Measurements from ENCODE around the gene PLIN5. TPM values are rescaled to one million over a fixed set of nuclear protein-coding genes. Genes with fewer than 3 reads are reported as not detected.

PLIN5 gene
- total and polyA plus RNA-seq, 2 of the 8 experiments (the other 6 are each of a cell fraction or from before 2014, with no cell fraction given), result 2.0 to 2.5 TPM

DNA sequence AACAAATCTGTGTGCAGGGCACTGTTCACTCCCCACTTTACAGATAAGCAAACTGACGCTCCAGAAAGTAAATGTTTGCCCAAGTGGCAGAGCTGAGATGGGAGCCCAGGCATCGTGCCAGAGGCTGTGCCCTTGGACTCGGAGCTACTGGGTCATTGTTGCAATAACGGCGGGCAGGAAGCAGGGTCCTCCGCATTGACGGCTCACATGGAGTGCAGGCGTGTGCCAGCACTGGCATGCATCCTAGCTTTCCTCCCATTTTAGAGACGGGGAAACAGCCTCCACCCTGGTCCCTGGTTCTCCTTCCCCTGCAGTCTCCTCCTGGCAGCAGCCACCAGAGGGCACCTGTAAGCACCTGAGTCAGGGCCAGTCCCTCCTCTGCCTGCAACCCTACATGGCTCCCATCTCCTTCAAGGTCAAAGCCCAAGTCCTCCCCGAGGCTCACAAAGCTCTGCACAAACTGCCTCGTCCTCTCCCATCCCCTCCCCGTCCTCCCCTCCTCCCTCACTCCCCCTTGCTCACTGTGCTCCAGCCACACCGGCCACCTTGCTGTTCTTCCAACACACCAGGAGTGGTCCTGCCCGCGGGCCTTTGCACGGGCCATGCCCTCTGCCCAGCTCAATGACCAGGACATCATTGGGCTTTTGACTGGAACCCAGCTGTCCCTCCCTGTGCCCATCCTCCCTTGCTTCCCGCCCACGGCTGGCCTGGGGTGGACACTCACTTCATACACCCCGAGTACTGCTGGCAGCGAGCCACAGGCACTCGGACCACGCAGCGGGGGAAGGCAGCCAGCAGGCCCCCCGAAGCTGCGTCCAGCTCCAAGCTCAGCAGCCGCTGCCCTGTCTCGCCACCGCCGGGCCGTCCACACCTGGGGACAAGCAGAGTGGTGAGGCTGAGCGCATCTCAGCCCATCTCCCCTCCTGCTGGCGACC lies 12.5 kb upstream of the PLIN5 start:
- 86% methylated on average over 30 of the region's 32 CpGs; no CpG with 5 or more reads in 1 of the 2 experiments for WGBS, 2 experiments (ENCODE audit: extremely low coverage in 1 of 2, insufficient coverage in 1 of 2, insufficient read length in 1 of 2, insufficient replicate concordance in 2 of 2, low coverage in 1 of 2, low lambda C conversion rate in 2 of 2, missing lambda C conversion rate in 1 of 2)
- no peak overlapping the region for H3K9ac ChIP-seq (replicated peaks in 1 of 4; ENCODE audit: extremely low read depth in 1 of 4, low read depth in 3 of 4, low read length in 3 of 4)
- no peak overlapping the region for H2BK20ac ChIP-seq (ENCODE audit: low read length)
- H3K4ac ChIP-seq (replicated peaks; ENCODE audit: insufficient read length, low read depth, low read length), result no peak overlapping the region
- H3K4me2 ChIP-seq (ENCODE audit: insufficient read depth in 1 of 2, low read depth in 2 of 2, low read length in 2 of 2), result no peak overlapping the region
- H4K20me1 ChIP-seq (replicated peaks in 1 of 2; ENCODE audit: control insufficient read depth in 1 of 2, insufficient read depth in 2 of 2, low read length in 2 of 2), result peaks cover 0 to 6% of the 10 kb centered on the region in 2 experiments
- no peak overlapping the region for H3K14ac ChIP-seq (ENCODE audit: insufficient read length)
- TF ChIP-seq KDM1A (IDR thresholded peaks at IDR 0.05; ENCODE audit: borderline replicate concordance, low read length) (peak; percentile 96), RAD21 (IDR thresholded peaks at IDR 0.05 in 1 of 2, conservative IDR thresholded peaks at IDR 0.05 in 1 of 2; ENCODE audit: low read depth in 2 of 2, low read length in 2 of 2) (peak; percentile 9 to 22; a peak in 1 of 4 replicates), SIRT6 (IDR thresholded peaks at IDR 0.05; ENCODE audit: low read length) (no peak), JUN (IDR thresholded peaks at IDR 0.05; ENCODE audit: low read depth, low read length) (no peak)
- TF ChIP-seq, protein P1, sequence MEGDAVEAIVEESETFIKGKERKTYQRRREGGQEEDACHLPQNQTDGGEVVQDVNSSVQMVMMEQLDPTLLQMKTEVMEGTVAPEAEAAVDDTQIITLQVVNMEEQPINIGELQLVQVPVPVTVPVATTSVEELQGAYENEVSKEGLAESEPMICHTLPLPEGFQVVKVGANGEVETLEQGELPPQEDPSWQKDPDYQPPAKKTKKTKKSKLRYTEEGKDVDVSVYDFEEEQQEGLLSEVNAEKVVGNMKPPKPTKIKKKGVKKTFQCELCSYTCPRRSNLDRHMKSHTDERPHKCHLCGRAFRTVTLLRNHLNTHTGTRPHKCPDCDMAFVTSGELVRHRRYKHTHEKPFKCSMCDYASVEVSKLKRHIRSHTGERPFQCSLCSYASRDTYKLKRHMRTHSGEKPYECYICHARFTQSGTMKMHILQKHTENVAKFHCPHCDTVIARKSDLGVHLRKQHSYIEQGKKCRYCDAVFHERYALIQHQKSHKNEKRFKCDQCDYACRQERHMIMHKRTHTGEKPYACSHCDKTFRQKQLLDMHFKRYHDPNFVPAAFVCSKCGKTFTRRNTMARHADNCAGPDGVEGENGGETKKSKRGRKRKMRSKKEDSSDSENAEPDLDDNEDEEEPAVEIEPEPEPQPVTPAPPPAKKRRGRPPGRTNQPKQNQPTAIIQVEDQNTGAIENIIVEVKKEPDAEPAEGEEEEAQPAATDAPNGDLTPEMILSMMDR (IDR thresholded peaks at IDR 0.05; ENCODE audit: control extremely low read depth in 1 of 3, insufficient read depth in 1 of 3, low read depth in 1 of 3, low read length in 3 of 3), result peak; percentile 42 to 79 (median 65)
- no peak overlapping the region for H3K4me3 ChIP-seq (ENCODE audit: extremely low read depth in 1 of 4, insufficient read depth in 2 of 4, low read depth in 3 of 4, low read length in 4 of 4)
- H3K79me2 ChIP-seq (ENCODE audit: control insufficient read depth in 1 of 2, insufficient read depth in 2 of 2, low read length in 2 of 2), result no peaks in the 10 kb centered on the region
- no peak overlapping the region for H4K5ac ChIP-seq (ENCODE audit: insufficient read length, low read depth, low read length)
- no peak overlapping the region for H2AFZ ChIP-seq (ENCODE audit: low read length)
- DNase-seq (ENCODE audit: low read depth in 1 of 2, low spot score in 2 of 2) (no peak), FAIRE-seq (no peak)
- no peak overlapping the region for H3K27ac ChIP-seq (ENCODE audit: low read depth, low read length)
- H3K56ac ChIP-seq (replicated peaks; ENCODE audit: insufficient read length, low read depth, low read length), result no peak overlapping the region
- H3K79me1 ChIP-seq (ENCODE audit: low read depth, low read length), result no peaks in the 10 kb centered on the region
- no peak overlapping the region for H4K91ac ChIP-seq (replicated peaks; ENCODE audit: insufficient read length, low read length)
- no peak overlapping the region for H3K23ac ChIP-seq (ENCODE audit: insufficient read length)
- H3K23me2 ChIP-seq (ENCODE audit: low read depth, low read length), result no peaks in the 10 kb centered on the region
- no peak overlapping the region for H4K8ac ChIP-seq (ENCODE audit: extremely low read depth, insufficient read depth, low read length)
- no peaks in the 10 kb centered on the region for H3K27me3 ChIP-seq (replicated peaks in 1 of 4; ENCODE audit: control insufficient read depth in 3 of 4, extremely low read depth in 1 of 4, insufficient read depth in 3 of 4, low read length in 3 of 4)
- H3K9me3 ChIP-seq (ENCODE audit: insufficient read depth in 2 of 2, low read depth in 1 of 2, low read length in 1 of 2), result no peaks in the 10 kb centered on the region
- no peak overlapping the region for H2BK15ac ChIP-seq (ENCODE audit: low read length)
- H2BK12ac ChIP-seq (ENCODE audit: low read depth, low read length), result no peak overlapping the region
- no peak overlapping the region for H2BK5ac ChIP-seq (ENCODE audit: low read depth, low read length)
- no peak overlapping the region for H2AK5ac ChIP-seq (ENCODE audit: low read depth, low read length)
- H2BK120ac ChIP-seq (replicated peaks; ENCODE audit: low read depth, low read length), result no peak overlapping the region
- POLR2A ChIA-PET (ENCODE audit: partially characterized antibody), result interaction anchor here (0.7 to 1.8 kb wide), 5 partner anchors 9 to 364 kb away, joined by 3 to 4 read pairs (median 3); partner anchors contain the start of gene PLIN4
- H3K18ac ChIP-seq (ENCODE audit: extremely low read depth, low read length), result no peak overlapping the region
- no peaks in the 10 kb centered on the region; a peak in 1 of 7 replicates for H3K4me1 ChIP-seq (replicated peaks in 1 of 4; ENCODE audit: control insufficient read depth in 3 of 4, insufficient read depth in 4 of 4, low read length in 3 of 4)
- peaks cover 0 to 29% (median 13%) of the 10 kb centered on the region in 4 experiments; a peak in 7 of 8 replicates for H3K36me3 ChIP-seq (ENCODE audit: control insufficient read depth in 2 of 4, insufficient read depth in 4 of 4, low read length in 3 of 4)
- CTCF ChIA-PET (ENCODE audit: partially characterized antibody), result interaction anchor here (0.6 to 3.6 kb wide), 16 partner anchors 8 to 1937 kb away, joined by 3 to 22 read pairs (median 4); partner anchors contain the start of genes PLIN5 and SEMA6B
